Measurements from ENCODE around the gene TNRC6A.

DNA sequence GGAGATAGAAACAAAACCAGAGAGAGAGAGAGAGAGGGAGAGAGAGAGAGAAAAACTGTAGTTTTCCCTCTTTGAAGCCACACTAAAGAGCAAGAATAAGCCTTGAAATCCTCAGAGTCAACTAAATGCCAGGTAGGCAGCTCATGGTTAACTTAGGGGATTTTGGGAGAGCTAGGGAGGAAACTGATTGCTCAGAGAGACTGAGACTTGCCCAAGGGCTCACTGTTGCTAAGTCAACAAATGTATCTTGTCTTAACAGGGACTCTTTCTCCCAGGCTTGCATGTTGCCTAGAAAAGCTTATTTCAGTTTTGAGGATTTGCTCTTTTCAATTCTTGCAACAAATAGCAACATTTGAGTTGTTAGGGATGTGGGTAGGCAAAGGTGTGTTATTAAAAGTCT, 111.8 kb downstream of the TNRC6A start:
- no peak for TF ChIP-seq SP1 (IDR thresholded peaks at IDR 0.05)
- no peak for TF ChIP-seq CTBP1 (IDR thresholded peaks at IDR 0.05; ENCODE audit: borderline replicate concordance)
- no peak for TF ChIP-seq FOXK2 (IDR thresholded peaks at IDR 0.05)
- no peak for TF ChIP-seq BHLHE40 (IDR thresholded peaks at IDR 0.05; ENCODE audit: borderline replicate concordance)
- no peak for TF ChIP-seq NFRKB (IDR thresholded peaks at IDR 0.05)
